NCI-H1417 treated with DMSO at 0.1 percent for 48 hours (cell line): Measurements from ENCODE around the gene ZNF791.
"Not testable (repeated sequence)": the region's sequence is repeated elsewhere in the genome, so short reads cannot be mapped to it uniquely, and the experiment has no call there.

Source experiments
- DNase-seq: peaks from one replicate; lab custom pipeline; 2025; lab: John Stamatoyannopoulos, UW

Gene ZNF791

GRCh38 chr19:12667731-12668302, 57.1 kb downstream of the ZNF791 start:
- DNase-seq, result no peak

- no peak for DNase-seq
Measured at GRCh38 chr19:12668346-12668745, 57.6 kb downstream of the ZNF791 start.

GRCh38 chr19:12668932-12669269, 58.2 kb downstream of the ZNF791 start:
- DNase-seq, result no peak

- peak; percentile 45 for DNase-seq
Measured at GRCh38 chr19:12669270-12670158, 58.8 kb downstream of the ZNF791 start.

- no peak for DNase-seq
Measured at GRCh38 chr19:12670159-12670928, 59.6 kb downstream of the ZNF791 start.

GRCh38 chr19:12672744-12673143, 62.0 kb downstream of the ZNF791 start:
- no peak for DNase-seq

GRCh38 chr19:12675399-12675798, 64.7 kb downstream of the ZNF791 start:
- no peak for DNase-seq

- no peak for DNase-seq
Measured at GRCh38 chr19:12675940-12676339, 65.2 kb downstream of the ZNF791 start.

- DNase-seq, result no peak
Measured at GRCh38 chr19:12676384-12676792, 65.7 kb downstream of the ZNF791 start.

- no peak for DNase-seq
Measured at GRCh38 chr19:12676928-12677327, 66.2 kb downstream of the ZNF791 start.

- DNase-seq, result not testable (repeated sequence)
Measured at GRCh38 chr19:12678039-12678438, 67.3 kb downstream of the ZNF791 start.

- no peak for DNase-seq
Measured at GRCh38 chr19:12680034-12680433, 69.3 kb downstream of the ZNF791 start.

- DNase-seq, result peak; percentile 95
Measured at GRCh38 chr19:12681074-12681987, 70.6 kb downstream of the ZNF791 start, which contains the start of gene DHPS. DHPS (minus strand) TSS chr19:12681880; CDS start chr19:12681766, 114 bp downstream.
